CD14-positive monocyte (primary cell): Measurements from ENCODE around the gene MYL11. TPM values are rescaled to one million over a fixed set of nuclear protein-coding genes. Genes with fewer than 3 reads are reported as not detected.

Source experiments
- DNase-seq, 3 donors: peaks; one replicate each; pipeline ENCODE4 v3.0.0-alpha.2; 2011 to 2022
- H2AFZ ChIP-seq: 2 replicates; pipeline ENCODE4 v1.6.0; 2012; ENCODE audit warnings: mild to moderate bottlenecking, low read depth, low read length, inconsistent platforms; ENCODE audit not compliant: insufficient read depth, poor library complexity, severe bottlenecking
- H3K27ac ChIP-seq, 2 donors: 1 replicate in 1 of 2; 2 replicates in 1 of 2; pipeline ENCODE4 v1.5.1; 2012 to 2013; ENCODE audit warnings: low read length in 2 of 2, control low read depth in 1 of 2, inconsistent platforms in 1 of 2, low read depth in 1 of 2, mild to moderate bottlenecking in 1 of 2
- H3K27me3 ChIP-seq, 2 donors: one replicate each; pipeline versions ENCODE4 v1.6.0 to v1.6.1; 2011 to 2013; ENCODE audit warnings: low read length in 2 of 2; ENCODE audit not compliant: control insufficient read depth in 2 of 2, insufficient read depth in 2 of 2
- H3K36me3 ChIP-seq, 2 donors: replicated peaks in 1 of 2; 1 replicate in 1 of 2; 2 replicates in 1 of 2; pipeline versions ENCODE4 v1.5.1 to v1.6.1; 2012 to 2013; ENCODE audit warnings: low read length in 2 of 2, control low read depth in 1 of 2, inconsistent platforms in 1 of 2, mild to moderate bottlenecking in 1 of 2; ENCODE audit not compliant: insufficient read depth in 2 of 2, control insufficient read depth in 1 of 2
- H3K4me1 ChIP-seq, 2 donors: 1 replicate in 1 of 2; 2 replicates in 1 of 2; pipeline versions ENCODE4 v1.5.1 to v1.6.1; 2012 to 2013; ENCODE audit warnings: low read length in 2 of 2, control low read depth in 1 of 2, inconsistent platforms in 1 of 2, mild to moderate bottlenecking in 1 of 2, moderate library complexity in 1 of 2; ENCODE audit not compliant: insufficient read depth in 2 of 2, control insufficient read depth in 1 of 2
- H3K4me2 ChIP-seq: replicated peaks from 2 replicates; pipeline ENCODE3; 2012; ENCODE audit warnings: low read length, moderate library complexity, mild to moderate bottlenecking; ENCODE audit not compliant: poor library complexity, severe bottlenecking; ENCODE audit errors: extremely low read depth
- H3K4me3 ChIP-seq, 3 experiments: fragments of 200-600 bp in 1 of 3; sonication (generic) in 1 of 3; replicated peaks in 1 of 3; 1 replicate in 2 of 3; 2 replicates in 1 of 3; pipeline ENCODE4 v1.5.1; 2011 to 2013; ENCODE audit warnings: low read length in 3 of 3, mild to moderate bottlenecking in 3 of 3, control low read depth in 2 of 3, low read depth in 2 of 3, inconsistent platforms in 1 of 3, moderate library complexity in 1 of 3
- H3K79me2 ChIP-seq: 2 replicates; pipeline ENCODE4 v1.6.0; 2012; ENCODE audit warnings: mild to moderate bottlenecking, control low read depth, inconsistent platforms, low read length, moderate library complexity; ENCODE audit not compliant: insufficient read depth
- H3K9ac ChIP-seq: 2 replicates; pipeline ENCODE4 v1.6.0; 2017; ENCODE audit warnings: low read length, mild to moderate bottlenecking; ENCODE audit not compliant: insufficient read depth, poor library complexity, severe bottlenecking
- H3K9me3 ChIP-seq, 2 donors: replicated peaks in 1 of 2; 1 replicate in 1 of 2; 2 replicates in 1 of 2; pipeline versions ENCODE4 v1.5.1 to v1.6.1; 2012 to 2013; ENCODE audit warnings: low read length in 2 of 2, control low read depth in 1 of 2; ENCODE audit not compliant: control insufficient read depth in 1 of 2, insufficient read depth in 1 of 2
- H4K20me1 ChIP-seq: 2 replicates; pipeline ENCODE4 v1.6.0; 2012; ENCODE audit warnings: mild to moderate bottlenecking, low read length, control low read depth, moderate library complexity; ENCODE audit not compliant: insufficient read depth
- H3K27ac Mint-ChIP-seq, 7 donors: one replicate each; pipeline ENCODE4 v1.8.0; 2020; ENCODE audit warnings: mild to moderate bottlenecking in 7 of 7, mixed read lengths in 7 of 7, moderate library complexity in 6 of 7, inconsistent platforms in 2 of 7
- H3K27me3 Mint-ChIP-seq, 3 donors: one replicate each; pipeline ENCODE4 v1.8.0; 2021 to 2022; ENCODE audit warnings: low read depth in 3 of 3, mild to moderate bottlenecking in 3 of 3, mixed read lengths in 3 of 3, moderate library complexity in 3 of 3, inconsistent platforms in 1 of 3
- H3K36me3 Mint-ChIP-seq, 2 donors: one replicate each; pipeline ENCODE4 v1.8.0; 2020; ENCODE audit warnings: mixed read lengths in 2 of 2, inconsistent platforms in 1 of 2, mild to moderate bottlenecking in 1 of 2
- H3K4me1 Mint-ChIP-seq: one replicate; pipeline ENCODE4 v1.8.0; 2020; ENCODE audit warnings: mild to moderate bottlenecking, mixed read lengths
- H3K4me3 Mint-ChIP-seq, 2 donors: one replicate each; pipeline ENCODE4 v1.8.0; 2020; ENCODE audit warnings: mild to moderate bottlenecking in 2 of 2, mixed read lengths in 2 of 2, moderate library complexity in 1 of 2
- H3K9me3 Mint-ChIP-seq, 7 donors: one replicate each; pipeline ENCODE4 v1.8.0; 2020 to 2022; ENCODE audit warnings: mixed read lengths in 7 of 7, mild to moderate bottlenecking in 6 of 7, moderate library complexity in 6 of 7, inconsistent platforms in 2 of 7
- WGBS: methylation state at CpG from one replicate; pipeline ENCODE4 v1.1.5; 2013; ENCODE audit warnings: missing lambda C conversion rate; ENCODE audit not compliant: insufficient coverage; 5-methylcytosine and 5-hydroxymethylcytosine counted together
- intact Hi-C, 2 donors: fragments of 100-400 bp; cut with micrococcal nuclease; formaldehyde crosslinking; loops; one replicate each; pipeline versions ENCODE4 v1.15.0 to v1.15.1; 2023
- polyA plus RNA-seq, 3 donors: library from polyadenylated mRNA; depleted of rRNA in 1 of 3; unstranded in 2 of 3; stranded (reverse) in 1 of 3; fragments of 300-500 nt in 2 of 3; fragments of >200 nt in 1 of 3; fragmentation: Illumina TruSeq in 2 of 3; gene quantifications; 1 replicate in 2 of 3; 2 replicates in 1 of 3; pipeline ENCODE4 v1.2.3, GENCODE V29; 2012 to 2021
- TF ChIP-seq, protein P1 (sequence below): fragments of 200-600 bp; IDR thresholded peaks from one replicate; pipeline ENCODE4 v1.8.0; 2022; ENCODE audit warnings: antibody characterized with exemption, mild to moderate bottlenecking

The MYL11 gene
- polyA plus RNA-seq, 3 donors = 1.6 to 1.9 TPM; not detected in 1

DNA sequence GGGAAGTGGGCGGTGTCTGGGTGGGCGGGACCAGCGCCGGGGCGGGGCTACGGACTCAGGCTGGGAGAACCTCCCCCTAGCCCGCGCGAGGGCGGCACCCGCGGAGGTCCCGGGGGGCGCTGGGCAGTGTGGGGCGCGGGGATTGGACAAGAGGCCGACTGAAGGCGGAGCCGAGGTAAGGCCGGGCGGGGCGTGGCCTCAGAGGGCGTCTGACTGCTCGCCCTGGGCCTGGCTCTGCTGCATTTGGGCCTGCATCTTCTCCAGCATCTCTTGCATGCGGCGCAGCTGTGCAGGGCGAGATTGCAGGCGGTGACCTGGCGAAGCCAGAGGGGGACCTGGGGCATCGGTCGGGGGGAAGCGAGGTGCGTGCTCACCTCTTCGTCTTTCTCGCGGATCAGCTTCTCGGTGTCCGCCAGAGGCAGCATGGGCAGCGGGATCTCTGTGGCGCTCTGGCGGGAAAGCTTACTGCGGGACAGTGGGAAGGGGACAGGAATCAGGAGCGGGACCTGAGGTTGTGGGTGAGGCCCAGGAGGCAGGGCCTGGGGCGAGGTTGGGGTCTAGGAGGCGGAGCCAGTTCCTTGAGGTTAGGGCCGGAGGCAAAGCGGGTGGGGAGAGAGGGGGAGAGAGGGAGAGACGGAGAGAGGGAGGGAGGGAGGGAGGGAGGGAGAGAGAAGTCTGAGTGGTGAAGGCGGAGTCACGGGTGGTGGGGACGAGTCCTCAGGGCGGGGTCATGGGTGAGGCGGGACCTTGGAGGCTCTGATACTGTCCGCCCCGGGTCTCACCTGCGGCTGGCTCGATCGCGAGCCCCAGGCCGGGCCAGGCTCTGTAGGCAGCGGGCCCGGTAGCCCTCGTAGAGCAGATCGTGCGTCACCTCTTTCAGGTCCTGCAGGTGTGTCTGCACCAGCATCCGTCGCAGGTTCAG is 3.9 kb downstream of the MYL11 start:
- H2AFZ ChIP-seq = peak overlapping the region; percentile 84
- peaks cover 4 to 9% (median 8%) of the 10 kb centered on the region in 3 donors for H3K27me3 Mint-ChIP-seq
- peaks cover 7% of the 10 kb centered on the region for H3K79me2 ChIP-seq
- H3K4me1 Mint-ChIP-seq = peaks cover 29% of the 10 kb centered on the region
- H3K4me3 Mint-ChIP-seq = peak overlapping the region; percentile 91 to 95
- H3K9me3 Mint-ChIP-seq = no peaks in the 10 kb centered on the region
- DNase-seq = peak; percentile 96 to 98 (median 97)
- H3K27me3 ChIP-seq = peaks cover 0 to 3% of the 10 kb centered on the region in 2 donors
- peak overlapping the region; percentile 99 to 100 (median 100) for H3K27ac Mint-ChIP-seq
- H3K4me3 ChIP-seq = peak overlapping the region; percentile 64 to 77 (median 74)
- peak overlapping the region; percentile 99 for H3K9ac ChIP-seq
- H3K36me3 Mint-ChIP-seq = no peaks in the 10 kb centered on the region
- TF ChIP-seq, protein P1, sequence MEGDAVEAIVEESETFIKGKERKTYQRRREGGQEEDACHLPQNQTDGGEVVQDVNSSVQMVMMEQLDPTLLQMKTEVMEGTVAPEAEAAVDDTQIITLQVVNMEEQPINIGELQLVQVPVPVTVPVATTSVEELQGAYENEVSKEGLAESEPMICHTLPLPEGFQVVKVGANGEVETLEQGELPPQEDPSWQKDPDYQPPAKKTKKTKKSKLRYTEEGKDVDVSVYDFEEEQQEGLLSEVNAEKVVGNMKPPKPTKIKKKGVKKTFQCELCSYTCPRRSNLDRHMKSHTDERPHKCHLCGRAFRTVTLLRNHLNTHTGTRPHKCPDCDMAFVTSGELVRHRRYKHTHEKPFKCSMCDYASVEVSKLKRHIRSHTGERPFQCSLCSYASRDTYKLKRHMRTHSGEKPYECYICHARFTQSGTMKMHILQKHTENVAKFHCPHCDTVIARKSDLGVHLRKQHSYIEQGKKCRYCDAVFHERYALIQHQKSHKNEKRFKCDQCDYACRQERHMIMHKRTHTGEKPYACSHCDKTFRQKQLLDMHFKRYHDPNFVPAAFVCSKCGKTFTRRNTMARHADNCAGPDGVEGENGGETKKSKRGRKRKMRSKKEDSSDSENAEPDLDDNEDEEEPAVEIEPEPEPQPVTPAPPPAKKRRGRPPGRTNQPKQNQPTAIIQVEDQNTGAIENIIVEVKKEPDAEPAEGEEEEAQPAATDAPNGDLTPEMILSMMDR = no peak
- no peaks in the 10 kb centered on the region for H3K9me3 ChIP-seq
- H3K27ac ChIP-seq = peak overlapping the region; percentile 100
- peak overlapping the region; percentile 78 for H3K4me2 ChIP-seq
- intact Hi-C loops = loop anchor here (1.0 to 10.0 kb wide), 4 partner anchors 8 to 336 kb away; partner anchors contain the start of genes FBRS (in 1 of the 2), PRR14 (in 1 of the 2) and TBC1D10B (in 1 of the 2)
- no peaks in the 10 kb centered on the region for H4K20me1 ChIP-seq
- H3K4me1 ChIP-seq = peaks cover 30 to 42% of the 10 kb centered on the region in 2 donors
- WGBS = under 1% methylated on average over 61 of the region's 67 CpGs
- H3K36me3 ChIP-seq = no peaks in the 10 kb centered on the region

DNA sequence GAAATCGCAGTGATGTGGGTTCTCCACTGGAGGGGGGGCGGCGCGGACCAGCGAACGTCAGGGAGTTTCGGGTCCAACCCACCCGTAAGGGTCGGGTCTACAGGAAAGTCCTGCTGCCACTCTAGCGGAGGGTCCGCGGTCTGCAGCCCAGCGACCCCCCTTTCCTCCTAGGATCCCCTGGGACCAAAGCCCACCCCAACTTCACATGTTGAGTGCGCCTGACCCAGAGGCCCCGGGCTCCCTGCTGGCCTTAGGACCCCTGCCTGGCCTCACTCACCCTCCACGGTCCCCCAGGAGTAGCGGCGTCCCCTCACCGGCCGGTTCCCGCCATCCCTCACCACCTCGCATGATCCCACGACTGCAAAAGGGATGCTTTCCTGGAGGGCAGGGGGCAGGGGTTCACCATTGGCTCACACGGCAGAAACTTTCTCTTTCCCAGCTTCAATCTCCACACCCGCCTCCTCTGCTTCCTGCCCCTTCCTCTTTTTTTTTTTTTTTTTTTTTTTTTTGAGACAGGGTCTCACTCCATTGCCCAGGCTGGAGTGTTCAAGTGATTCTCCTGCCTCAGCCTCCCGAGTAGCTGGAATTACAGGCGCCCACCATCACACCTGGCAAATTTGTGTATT is 4.7 kb downstream of the MYL11 start:
- TF ChIP-seq, protein P1 = no peak
- intact Hi-C loops = loop anchor here (2.0 to 10.0 kb wide), 3 partner anchors 44 to 336 kb away; partner anchors contain the start of genes FBRS (in 1 of the 2) and PRR14 (in 1 of the 2)
- Mint-ChIP-seq H3K27me3 (peaks cover 4 to 11% (median 8%) of the 10 kb centered on the region in 3 donors), H3K4me1 (peaks cover 29% of the 10 kb centered on the region), H3K4me3 (peak overlapping the region; percentile 91 to 95), H3K36me3 (no peaks in the 10 kb centered on the region), H3K27ac (peak overlapping the region in 5 of 7 donors; percentile 54 to 100 (median 100)), H3K9me3 (no peaks in the 10 kb centered on the region)
- Histone ChIP-seq H3K36me3 (no peaks in the 10 kb centered on the region), H3K79me2 (peaks cover 7% of the 10 kb centered on the region), H3K9ac (peak overlapping the region; percentile 99), H3K27ac (peak overlapping the region; percentile 100), H2AFZ (peak overlapping the region; percentile 76), H3K27me3 (peaks cover 0 to 3% of the 10 kb centered on the region in 2 donors), H3K9me3 (no peaks in the 10 kb centered on the region), H3K4me3 (peak overlapping the region; percentile 50 to 77 (median 74)), H4K20me1 (no peaks in the 10 kb centered on the region), H3K4me1 (peaks cover 30 to 42% of the 10 kb centered on the region in 2 donors), H3K4me2 (peak overlapping the region; percentile 78)
- DNase-seq = no peak
- 26% methylated on average over 22 of the region's 27 CpGs for WGBS
